Activated CD8-positive, alpha-beta T cell treated with anti-CD3 and anti-CD28 coated beads for 36 hours (primary cell): ENCODE data around the gene ZNF469. TPM values are rescaled to one million over a fixed set of nuclear protein-coding genes. Genes with fewer than 3 reads are reported as not detected.

Source experiments
- ATAC-seq: fragments of 200-7000 bp; cut with Tn5 transposase; one replicate; pipeline ENCODE4 v1.10.0; 2021; ENCODE audit warnings: mild to moderate bottlenecking, moderate library complexity
- CTCF ChIA-PET: fragments of 350-600 bp; sonication (Branson Sonifier 250); formaldehyde crosslinking; loops from one replicate; lab custom pipeline; 2021; ENCODE audit warnings: antibody characterized with exemption; lab: Charles Lee
- POLR2A ChIA-PET: fragments of 350-600 bp; sonication (Branson Sonifier 250); formaldehyde crosslinking; loops from one replicate; lab custom pipeline; 2021; ENCODE audit warnings: antibody characterized with exemption; lab: Charles Lee
- DNase-seq: peaks from one replicate; pipeline ENCODE4 v3.0.0-alpha.2; 2020
- H3K27ac Mint-ChIP-seq: one replicate; pipeline ENCODE4 v1.8.0; 2021; ENCODE audit warnings: mild to moderate bottlenecking, mixed read lengths
- H3K27me3 Mint-ChIP-seq: one replicate; pipeline ENCODE4 v1.8.0; 2021; ENCODE audit warnings: mixed read lengths
- H3K36me3 Mint-ChIP-seq: one replicate; pipeline ENCODE4 v1.8.0; 2021; ENCODE audit warnings: low read depth, mixed read lengths
- H3K4me1 Mint-ChIP-seq: one replicate; pipeline ENCODE4 v1.8.0; 2021; ENCODE audit warnings: low read depth, mixed read lengths
- H3K4me3 Mint-ChIP-seq: one replicate; pipeline ENCODE4 v1.8.0; 2021; ENCODE audit warnings: mild to moderate bottlenecking, moderate library complexity, mixed read lengths
- H3K9me3 Mint-ChIP-seq: one replicate; pipeline ENCODE4 v1.8.0; 2021; ENCODE audit warnings: mixed read lengths
- CTCF ChIP-seq: fragments of 200-600 bp; IDR thresholded peaks from one replicate; pipeline ENCODE4 v1.8.0; 2022; ENCODE audit warnings: antibody characterized with exemption, mild to moderate bottlenecking
- intact Hi-C: fragments of 100-400 bp; cut with micrococcal nuclease; formaldehyde crosslinking; loops from one replicate; pipeline ENCODE4 v1.10.0; 2022
- total RNA-seq, 2 experiments: library from RNA; stranded (reverse); gene quantifications; one replicate each; pipeline ENCODE4 v1.2.3, GENCODE V29; 2021

ZNF469 gene
- total RNA-seq, 2 experiments from 2014 or later: 0.45 to 0.56 TPM

DNA sequence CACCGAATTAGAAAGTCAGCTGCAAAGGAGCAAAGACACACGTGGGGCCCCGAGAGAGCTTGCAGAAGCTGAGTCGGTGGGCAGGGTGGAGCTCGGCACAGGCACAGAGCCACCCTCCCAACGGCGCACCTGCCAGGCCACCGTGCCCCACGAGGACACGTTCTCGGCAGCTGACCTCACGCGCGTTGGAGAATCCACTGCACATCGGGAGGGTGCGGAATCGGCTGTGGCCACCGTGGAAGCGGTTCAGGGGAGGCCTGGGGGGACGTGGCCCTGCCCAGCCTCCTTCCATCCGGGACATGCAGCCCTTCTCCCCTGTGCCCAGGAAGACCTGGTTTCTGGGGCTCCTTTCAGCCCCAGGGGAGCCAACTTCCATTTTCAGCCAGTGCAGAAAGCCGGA, 49.4 kb downstream of the ZNF469 start:
- no peaks in the 10 kb centered on the region for H3K27me3 Mint-ChIP-seq
- H3K9me3 Mint-ChIP-seq: no peaks in the 10 kb centered on the region
- H3K36me3 Mint-ChIP-seq: no peaks in the 10 kb centered on the region
- DNase-seq (no peak), ATAC-seq (no peak)
- H3K27ac Mint-ChIP-seq: no peak overlapping the region
- no peak overlapping the region for H3K4me3 Mint-ChIP-seq
- intact Hi-C loops: no loop called here
- H3K4me1 Mint-ChIP-seq: peaks cover 6% of the 10 kb centered on the region
- ChIA-PET POLR2A (interaction anchor here (0.7 kb wide), 1 partner anchor 61 kb away, joined by 3 read pairs; no protein-coding TSS in a partner anchor), CTCF (no interaction called here)
- no peak for TF ChIP-seq CTCF

Other genes starting within 250 kb of the ZNF469 start
- gene ZFPM1, start 70.3 kb downstream of the ZNF469 start, total RNA-seq: 10 to 100 TPM; 15.0 to 18.0 TPM
- gene ZC3H18, start 187.4 kb downstream of the ZNF469 start, total RNA-seq: 10 to 100 TPM; 67.7 to 73.5 TPM